ENCODE results near the gene STEAP1B. TPM values are rescaled to one million over a fixed set of nuclear protein-coding genes. Genes with fewer than 3 reads are reported as not detected.

The STEAP1B gene
- total RNA-seq, 1 experiment from 2014 or later, result 0.27 TPM

- POLR2A ChIA-PET, result no interaction called here
Measured at GRCh38 chr7:22486597-22486996, 13.4 kb downstream of the STEAP1B start.

GRCh38 chr7:22485189-22485588 is 14.8 kb downstream of the STEAP1B start:
- TF ChIP-seq EGR1 (IDR thresholded peaks at IDR 0.05; ENCODE audit: low read depth) (no peak), REST (IDR thresholded peaks at IDR 0.05; ENCODE audit: low read depth) (no peak), ZBTB33 (IDR thresholded peaks at IDR 0.05; ENCODE audit: extremely low read depth, insufficient replicate concordance, low read length) (no peak)
- BruUV-seq (replicated peaks), result no TSS peak
- Histone ChIP-seq H3K79me2 (ENCODE audit: insufficient read depth, low read length) (no peaks in the 10 kb centered on the region), H3K9ac (ENCODE audit: low read length) (no peak overlapping the region), H3K4me1 (ENCODE audit: control insufficient read depth in 1 of 2, insufficient read depth in 2 of 2, low read length in 2 of 2) (no peaks in the 10 kb centered on the region), H2AFZ (ENCODE audit: low read depth, low read length, poor library complexity, severe bottlenecking) (no peak overlapping the region), H3K27ac (ENCODE audit: low read depth, low read length) (no peak overlapping the region), H3K9me3 (ENCODE audit: control insufficient read depth in 1 of 2, insufficient read depth in 1 of 2, low read depth in 1 of 2, low read length in 2 of 2) (no peaks in the 10 kb centered on the region; a peak in 1 of 4 replicates), H4K20me1 (ENCODE audit: insufficient read depth) (no peaks in the 10 kb centered on the region), H3K9me2 (ENCODE audit: insufficient read depth) (no peaks in the 10 kb centered on the region), H3K4me3 (replicated peaks in 1 of 2; ENCODE audit: low read depth in 1 of 2, low read length in 2 of 2) (no peak overlapping the region), H3K4me2 (ENCODE audit: low read length) (no peak overlapping the region), H3K27me3 (ENCODE audit: insufficient read depth, low read length) (no peaks in the 10 kb centered on the region), H3K36me3 (ENCODE audit: control insufficient read depth in 1 of 2, insufficient read depth in 2 of 2, low read length in 2 of 2) (no peaks in the 10 kb centered on the region)
- RAD21 ChIA-PET (ENCODE audit: low non-redundant PET in 1 of 2, low total read pairs in 2 of 2, uncharacterized antibody in 2 of 2, unreplicated experiment in 2 of 2), result no interaction called here
- intact Hi-C loops (cut with micrococcal nuclease), result no loop called here
- DNase-seq (ENCODE audit: low read depth, low spot score) (no peak), ATAC-seq (no peak)
- POLR2A ChIA-PET, result no interaction called here
- CTCF ChIA-PET, result interaction anchor here (1.4 kb wide), 1 partner anchor 11 kb away, joined by 3 read pairs; no protein-coding TSS in a partner anchor

More at GRCh38 chr7:22486597-22486996, 13.4 kb downstream of the STEAP1B start:
- Histone ChIP-seq H3K4me2 (ENCODE audit: low read length) (no peak overlapping the region), H3K36me3 (ENCODE audit: control insufficient read depth in 1 of 2, insufficient read depth in 2 of 2, low read length in 2 of 2) (no peaks in the 10 kb centered on the region), H3K27me3 (ENCODE audit: insufficient read depth, low read length) (no peaks in the 10 kb centered on the region), H3K9ac (ENCODE audit: low read length) (no peak overlapping the region), H3K79me2 (ENCODE audit: insufficient read depth, low read length) (no peaks in the 10 kb centered on the region), H4K20me1 (ENCODE audit: insufficient read depth) (no peaks in the 10 kb centered on the region), H3K4me3 (replicated peaks in 1 of 2; ENCODE audit: low read depth in 1 of 2, low read length in 2 of 2) (no peak overlapping the region), H3K9me3 (ENCODE audit: control insufficient read depth in 1 of 2, insufficient read depth in 1 of 2, low read depth in 1 of 2, low read length in 2 of 2) (no peaks in the 10 kb centered on the region; a peak in 1 of 4 replicates), H3K9me2 (ENCODE audit: insufficient read depth) (no peaks in the 10 kb centered on the region), H3K27ac (ENCODE audit: low read depth, low read length) (no peak overlapping the region), H2AFZ (ENCODE audit: low read depth, low read length, poor library complexity, severe bottlenecking) (no peak overlapping the region), H3K4me1 (ENCODE audit: control insufficient read depth in 1 of 2, insufficient read depth in 2 of 2, low read length in 2 of 2) (no peaks in the 10 kb centered on the region)
- no TSS peak for BruUV-seq (replicated peaks)
- ChIA-PET CTCF (interaction anchor here (0.9 kb wide), 1 partner anchor 383 kb away, joined by 3 read pairs; no protein-coding TSS in a partner anchor), RAD21 (ENCODE audit: low non-redundant PET in 1 of 2, low total read pairs in 2 of 2, uncharacterized antibody in 2 of 2, unreplicated experiment in 2 of 2) (no interaction called here)
- DNase-seq (ENCODE audit: low read depth, low spot score) (no peak), ATAC-seq (no peak)
- TF ChIP-seq YY1 (IDR thresholded peaks at IDR 0.05; ENCODE audit: extremely low read depth, insufficient replicate concordance, low read depth, low read length) (no peak), ZNF274 (IDR thresholded peaks at IDR 0.05; ENCODE audit: low read depth, low read length) (no peak), TCF7L2 (IDR thresholded peaks at IDR 0.05; ENCODE audit: borderline replicate concordance, extremely low read depth, insufficient read depth, insufficient read length) (no peak), EZH2 (IDR thresholded peaks at IDR 0.05) (no peak), JUND (IDR thresholded peaks at IDR 0.05) (no peak), ZFX (IDR thresholded peaks at IDR 0.05) (no peak)
- intact Hi-C loops (cut with micrococcal nuclease), result no loop called here

Data from HCT116 (cell line).